Sigmoid colon (tissue), 7 donors: ENCODE results near the gene NSMF. TPM values are rescaled to one million over a fixed set of nuclear protein-coding genes. Genes with fewer than 3 reads are reported as not detected.

Experiments
- DNase-seq: peaks from one replicate; pipeline ENCODE4 v3.0.0-alpha.2; 2019
- H3K27ac ChIP-seq, 4 donors: fragments of 200-600 bp; sonication (generic); one replicate each; pipeline ENCODE4 v1.5.1; 2016 to 2019; ENCODE audit warnings: mild to moderate bottlenecking in 1 of 4
- H3K27me3 ChIP-seq, 3 donors: fragments of 200-600 bp; sonication (generic); one replicate each; pipeline ENCODE4 v1.5.1; 2019; ENCODE audit warnings: mild to moderate bottlenecking in 1 of 3
- H3K36me3 ChIP-seq, 4 donors: fragments of 200-600 bp; sonication (generic); one replicate each; pipeline ENCODE4 v1.5.1; 2016 to 2019
- H3K4me1 ChIP-seq, 4 donors: fragments of 200-600 bp; sonication (generic); one replicate each; pipeline ENCODE4 v1.5.1; 2017 to 2019
- H3K4me3 ChIP-seq, 4 donors: fragments of 200-600 bp; sonication (generic); one replicate each; pipeline ENCODE4 v1.5.1; 2017 to 2019; ENCODE audit warnings: mild to moderate bottlenecking in 2 of 4, moderate library complexity in 1 of 4
- H3K9me3 ChIP-seq, 4 donors: fragments of 200-600 bp in 3 of 4; sonication (generic) in 3 of 4; one replicate each; pipeline versions ENCODE4 v1.5.1 to v1.6.1; 2013 to 2019
- CTCF ChIP-seq, 4 experiments: fragments of 450-650 bp in 3 of 4; fragments of 200-600 bp in 1 of 4; IDR thresholded peaks; one replicate each; pipeline ENCODE4 v1.5.1; 2016 to 2019; ENCODE audit warnings: antibody characterized with exemption in 4 of 4, mild to moderate bottlenecking in 3 of 4, moderate library complexity in 2 of 4
- EP300 ChIP-seq, 4 donors: sonication (generic); formaldehyde crosslinking; IDR thresholded peaks; one replicate each; pipeline ENCODE4 v1.6.1; 2017; ENCODE audit warnings: antibody characterized with exemption in 4 of 4
- POLR2A ChIP-seq, 2 donors: fragments of 450-650 bp; IDR thresholded peaks; one replicate each; pipeline ENCODE4 v1.6.1; 2016; ENCODE audit warnings: antibody characterized with exemption in 2 of 2, mild to moderate bottlenecking in 2 of 2, moderate library complexity in 2 of 2
- POLR2AphosphoS5 ChIP-seq, 4 donors: sonication (generic); formaldehyde crosslinking; IDR thresholded peaks; one replicate each; pipeline ENCODE4 v1.6.1; 2017; ENCODE audit warnings: antibody characterized with exemption in 4 of 4
- WGBS, 2 donors: extraction: QIAGEN DNeasy Blood & Tissue Kit; methylation state at CpG; one replicate each; pipeline ENCODE4 v1.1.7; 2013; 5-methylcytosine and 5-hydroxymethylcytosine counted together
- intact Hi-C: fragments of 100-400 bp; cut with DNase I; formaldehyde crosslinking; loops from one replicate; pipeline ENCODE4 v1.15.1; 2023
- polyA plus RNA-seq, 3 donors: library from polyadenylated mRNA; stranded (reverse); fragments of 200-250 nt; gene quantifications; one replicate each; pipeline ENCODE4 v1.2.3, GENCODE V29; 2013
- total RNA-seq, 4 donors: library from RNA; depleted of rRNA; stranded (reverse); fragments of >200 nt; gene quantifications; one replicate each; pipeline ENCODE4 v1.1.0, GENCODE V29; 2016
- donor health status: healthy with polysubstance abuse.
- donor health status: Bipolar disorder and iron deficiency.
- donor health status: healthy.

Gene NSMF
- total and polyA plus RNA-seq, 7 donors: 21.8 to 50.4 (median 31.2) TPM

- Histone ChIP-seq H3K4me3 (no peak overlapping the region), H3K36me3 (no peaks in the 10 kb centered on the region), H3K9me3 (peaks cover 0 to 3% (median 0%) of the 10 kb centered on the region in 4 donors), H3K27ac (no peak overlapping the region), H3K4me1 (peaks cover 0 to 20% (median 19%) of the 10 kb centered on the region in 4 donors), H3K27me3 (peaks cover 10 to 59% (median 27%) of the 10 kb centered on the region in 3 donors)
- DNase-seq: no peak
- intact Hi-C loops: no loop called here
- no peak for TF ChIP-seq POLR2AphosphoS5 (IDR thresholded peaks at IDR 0.05)
- no peak for TF ChIP-seq EP300 (IDR thresholded peaks at IDR 0.05)
- TF ChIP-seq POLR2A (IDR thresholded peaks at IDR 0.05): no peak
- no peak for TF ChIP-seq CTCF (IDR thresholded peaks at IDR 0.05)
- 39 to 77% methylated on average over 18 of the region's 18 CpGs for WGBS, 2 donors
These were observed 19.9 kb downstream of the NSMF start for GRCh38 chr9:137439158-137439714.

GRCh38 chr9:137438591-137439157, 20.5 kb downstream of the NSMF start:
- intact Hi-C loops: no loop called here
- no peaks in the 10 kb centered on the region for H3K36me3 ChIP-seq
- TF ChIP-seq EP300 (IDR thresholded peaks at IDR 0.05) (no peak), POLR2A (IDR thresholded peaks at IDR 0.05) (no peak), POLR2AphosphoS5 (IDR thresholded peaks at IDR 0.05) (no peak), CTCF (IDR thresholded peaks at IDR 0.05) (no peak)
- WGBS, 2 donors: 31 to 82% methylated on average over 22 of the region's 22 CpGs
- H3K9me3 ChIP-seq: peaks cover 0 to 3% (median 0%) of the 10 kb centered on the region in 4 donors
- peaks cover 0 to 20% (median 19%) of the 10 kb centered on the region in 4 donors for H3K4me1 ChIP-seq
- H3K4me3 ChIP-seq: no peak overlapping the region
- H3K27me3 ChIP-seq: peaks cover 10 to 53% (median 22%) of the 10 kb centered on the region in 3 donors
- no peak for DNase-seq
- no peak overlapping the region for H3K27ac ChIP-seq

- TF ChIP-seq POLR2A (IDR thresholded peaks at IDR 0.05) (no peak), EP300 (IDR thresholded peaks at IDR 0.05) (no peak), CTCF (IDR thresholded peaks at IDR 0.05) (no peak), POLR2AphosphoS5 (IDR thresholded peaks at IDR 0.05) (no peak)
- 23 to 81% methylated on average over 40 of the region's 40 CpGs for WGBS, 2 donors
- no peaks in the 10 kb centered on the region for H3K36me3 ChIP-seq
- intact Hi-C loops: no loop called here
- peaks cover 0 to 3% (median 0%) of the 10 kb centered on the region in 4 donors for H3K9me3 ChIP-seq
- no peak overlapping the region for H3K27ac ChIP-seq
- DNase-seq: no peak
- H3K27me3 ChIP-seq: peaks cover 10 to 46% (median 22%) of the 10 kb centered on the region in 3 donors
- H3K4me3 ChIP-seq: no peak overlapping the region
- peaks cover 0 to 20% (median 19%) of the 10 kb centered on the region in 4 donors for H3K4me1 ChIP-seq
These were observed 21.2 kb downstream of the NSMF start for GRCh38 chr9:137437691-137438590.

- Histone ChIP-seq H3K4me1 (peaks cover 0 to 20% (median 19%) of the 10 kb centered on the region in 4 donors), H3K9me3 (no peaks in the 10 kb centered on the region), H3K27ac (no peak overlapping the region), H3K36me3 (no peaks in the 10 kb centered on the region), H3K27me3 (peaks cover 9 to 36% (median 20%) of the 10 kb centered on the region in 3 donors), H3K4me3 (no peak overlapping the region)
- intact Hi-C loops: no loop called here
- 24 to 75% methylated on average over 24 of the region's 24 CpGs for WGBS, 2 donors
- no peak for DNase-seq
- TF ChIP-seq POLR2AphosphoS5 (IDR thresholded peaks at IDR 0.05): no peak
- no peak for TF ChIP-seq CTCF (IDR thresholded peaks at IDR 0.05)
- TF ChIP-seq EP300 (IDR thresholded peaks at IDR 0.05): no peak
- TF ChIP-seq POLR2A (IDR thresholded peaks at IDR 0.05): no peak
These were observed 22.2 kb downstream of the NSMF start for GRCh38 chr9:137436761-137437600.
